NAMALWA (cell line): Measurements from ENCODE around the gene OPN1SW.

Experiments
- DNase-seq: peaks from one replicate; pipeline ENCODE4 v3.0.0-alpha.2; 2015; ENCODE audit warnings: low spot score

Gene OPN1SW

GRCh38 chr7:128775744-128776474 is at the start of gene OPN1SW:
TSS of gene OPN1SW (minus strand) at chr7:128775794. CDS start at chr7:128775781, 13 bp downstream.
- DNase-seq = no peak

GRCh38 chr7:128821724-128822123 is 46.1 kb upstream of the OPN1SW start:
- DNase-seq = no peak

GRCh38 chr7:128818694-128819093 is 43.1 kb upstream of the OPN1SW start:
- DNase-seq = no peak

- no peak for DNase-seq
These were observed 39.8 kb upstream of the OPN1SW start for GRCh38 chr7:128815289-128815942.

- DNase-seq = no peak
These were observed 38.9 kb upstream of the OPN1SW start for GRCh38 chr7:128814499-128814898.

- no peak for DNase-seq
These were observed 37.0 kb upstream of the OPN1SW start for GRCh38 chr7:128812514-128813168.

GRCh38 chr7:128811631-128812430 is 36.2 kb upstream of the OPN1SW start:
- no peak for DNase-seq

GRCh38 chr7:128810997-128811396 is 35.4 kb upstream of the OPN1SW start:
- no peak for DNase-seq

- DNase-seq = no peak
These were observed 34.9 kb upstream of the OPN1SW start for GRCh38 chr7:128810473-128810872.

- no peak for DNase-seq
These were observed 33.8 kb upstream of the OPN1SW start for GRCh38 chr7:128809363-128809762.

- DNase-seq = no peak
These were observed 31.6 kb upstream of the OPN1SW start for GRCh38 chr7:128807191-128807590.

- DNase-seq = no peak
These were observed 29.6 kb upstream of the OPN1SW start for GRCh38 chr7:128805225-128805624.

GRCh38 chr7:128804484-128804883 is 28.9 kb upstream of the OPN1SW start:
- DNase-seq = no peak

- no peak for DNase-seq
These were observed 26.2 kb upstream of the OPN1SW start for GRCh38 chr7:128801667-128802418.

- DNase-seq = no peak
These were observed 25.4 kb upstream of the OPN1SW start for GRCh38 chr7:128801003-128801402.

- DNase-seq = no peak
These were observed 25.0 kb upstream of the OPN1SW start for GRCh38 chr7:128800567-128800966.

GRCh38 chr7:128799451-128799850 is 23.9 kb upstream of the OPN1SW start:
- DNase-seq = no peak

GRCh38 chr7:128796327-128796726 is 20.7 kb upstream of the OPN1SW start:
- DNase-seq = no peak

- DNase-seq = no peak
These were observed 19.5 kb upstream of the OPN1SW start for GRCh38 chr7:128795129-128795528.

- DNase-seq = no peak
These were observed 18.8 kb upstream of the OPN1SW start for GRCh38 chr7:128794436-128794835.

- DNase-seq = peak; percentile 36
These were observed 18.4 kb upstream of the OPN1SW start for GRCh38 chr7:128794020-128794419.

- DNase-seq = no peak
These were observed 17.6 kb upstream of the OPN1SW start for GRCh38 chr7:128793181-128793547.
